NCI-H82 treated with DMSO at 0.1 percent for 48 hours (cell line): ENCODE data around the gene PIK3R2.
"Not testable (repeated sequence)": the region's sequence is repeated elsewhere in the genome, so short reads cannot be mapped to it uniquely, and the experiment has no call there.

Experiments used
- DNase-seq: peaks from one replicate; lab custom pipeline; 2025; ENCODE audit not compliant: unreplicated experiment; lab: John Stamatoyannopoulos, UW

Gene PIK3R2

GRCh38 chr19:18152817-18153555, at the start of gene PIK3R2:
Gene PIK3R2, plus strand, starts transcription at chr19:18153163. Its CDS starts 2,717 bp downstream, at chr19:18155880.
- DNase-seq, result peak; percentile 99

- no peak for DNase-seq
Observed at GRCh38 chr19:18104793-18105131, 48.2 kb upstream of the PIK3R2 start.

- not testable (repeated sequence) for DNase-seq
Observed at GRCh38 chr19:18105259-18105658, 47.7 kb upstream of the PIK3R2 start.

GRCh38 chr19:18107235-18107634, 45.7 kb upstream of the PIK3R2 start:
- DNase-seq, result no peak

- DNase-seq, result no peak
Observed at GRCh38 chr19:18108897-18109296, 44.1 kb upstream of the PIK3R2 start.

- DNase-seq, result no peak
Observed at GRCh38 chr19:18109341-18109732, 43.6 kb upstream of the PIK3R2 start.

- no peak for DNase-seq
Observed at GRCh38 chr19:18109733-18110608, 43.0 kb upstream of the PIK3R2 start.

GRCh38 chr19:18110609-18111232, 42.2 kb upstream of the PIK3R2 start:
- no peak for DNase-seq

- DNase-seq, result peak; percentile 55
Observed at GRCh38 chr19:18112989-18113478, 39.9 kb upstream of the PIK3R2 start.

GRCh38 chr19:18113827-18114226, 39.1 kb upstream of the PIK3R2 start:
- DNase-seq, result no peak

GRCh38 chr19:18114483-18114882, 38.5 kb upstream of the PIK3R2 start:
- no peak for DNase-seq

- DNase-seq, result no peak
Observed at GRCh38 chr19:18117364-18117691, 35.6 kb upstream of the PIK3R2 start.

GRCh38 chr19:18117692-18118378, 35.1 kb upstream of the PIK3R2 start:
- peak; percentile 81 for DNase-seq

- DNase-seq, result no peak
Observed at GRCh38 chr19:18118420-18119012, 34.4 kb upstream of the PIK3R2 start.

- no peak for DNase-seq
Observed at GRCh38 chr19:18119013-18119716, 33.8 kb upstream of the PIK3R2 start.

- no peak for DNase-seq
Observed at GRCh38 chr19:18119717-18120105, 33.3 kb upstream of the PIK3R2 start.

GRCh38 chr19:18120127-18120526, 32.8 kb upstream of the PIK3R2 start:
- DNase-seq, result no peak

GRCh38 chr19:18121166-18121565, 31.8 kb upstream of the PIK3R2 start:
- DNase-seq, result no peak

- DNase-seq, result no peak
Observed at GRCh38 chr19:18122424-18122823, 30.5 kb upstream of the PIK3R2 start.
